Stimulated activated CD4-positive, alpha-beta T cell treated with anti-CD3 and anti-CD28 coated beads, Interleukin-12 subunit alpha, Interleukin-12 subunit beta, amount 100 ng/mL, for 4 hours (primary cell): Measurements from ENCODE around the gene FTL.

Experiments
- DNase-seq: peaks from one replicate; pipeline ENCODE4 v3.0.0-alpha.2; 2020

The FTL gene

GRCh38 chr19:48966541-48967345 lies 1.6 kb downstream of the FTL start:
- DNase-seq = no peak

- DNase-seq = no peak
These were observed 2.5 kb downstream of the FTL start for GRCh38 chr19:48967346-48968178.

- DNase-seq = no peak
These were observed 3.1 kb downstream of the FTL start for GRCh38 chr19:48968179-48968661.

- no peak for DNase-seq
These were observed 3.7 kb downstream of the FTL start for GRCh38 chr19:48968813-48969218.

- DNase-seq = no peak
These were observed 4.4 kb downstream of the FTL start for GRCh38 chr19:48969276-48970138.

- DNase-seq = no peak
These were observed 5.1 kb downstream of the FTL start for GRCh38 chr19:48970139-48970766.

- DNase-seq = peak; percentile 88
These were observed 5.8 kb downstream of the FTL start for GRCh38 chr19:48970923-48971395.

- DNase-seq = no peak
These were observed 11.1 kb downstream of the FTL start for GRCh38 chr19:48975947-48976847.

- no peak for DNase-seq
These were observed 12.0 kb downstream of the FTL start for GRCh38 chr19:48977061-48977460.

- no peak for DNase-seq
These were observed 17.2 kb downstream of the FTL start for GRCh38 chr19:48982280-48982679.

- DNase-seq = no peak
These were observed 20.6 kb downstream of the FTL start for GRCh38 chr19:48985711-48986110.

GRCh38 chr19:48986211-48986610 lies 21.1 kb downstream of the FTL start:
- DNase-seq = no peak

GRCh38 chr19:48987323-48987722 lies 22.2 kb downstream of the FTL start:
- no peak for DNase-seq

GRCh38 chr19:48988286-48988685 lies 23.2 kb downstream of the FTL start:
- no peak for DNase-seq

GRCh38 chr19:48988860-48989259 lies 23.8 kb downstream of the FTL start:
- DNase-seq = no peak

GRCh38 chr19:48989701-48990291 lies 24.7 kb downstream of the FTL start:
- DNase-seq = no peak

- DNase-seq = no peak
These were observed 25.3 kb downstream of the FTL start for GRCh38 chr19:48990400-48990799.

GRCh38 chr19:48991011-48991609 lies 26.0 kb downstream of the FTL start:
- no peak for DNase-seq

GRCh38 chr19:48991873-48992580 lies 26.9 kb downstream of the FTL start:
- DNase-seq = no peak
